GM21717 (cell line): ENCODE results near the gene KAT6B.
"Not testable (repeated sequence)": the region's sequence is repeated elsewhere in the genome, so short reads cannot be mapped to it uniquely, and the experiment has no call there.

Experiments used
- ATAC-seq: cut with Tn5 transposase; IDR thresholded peaks from one replicate; pipeline ENCODE4 v1.9.1; 2021; ENCODE audit warnings: mild to moderate bottlenecking, moderate library complexity; ENCODE audit not compliant: unreplicated experiment

KAT6B gene

GRCh38 chr10:74913377-74913979 lies 87.1 kb downstream of the KAT6B start:
- no peak for ATAC-seq

- ATAC-seq, result no peak
Observed at GRCh38 chr10:74916283-74916682, 89.9 kb downstream of the KAT6B start.

GRCh38 chr10:74917481-74918077 lies 91.2 kb downstream of the KAT6B start:
- no peak for ATAC-seq

- no peak for ATAC-seq
Observed at GRCh38 chr10:74919671-74920070, 93.3 kb downstream of the KAT6B start.

GRCh38 chr10:74921070-74921469 lies 94.7 kb downstream of the KAT6B start:
- ATAC-seq, result not testable (repeated sequence)

GRCh38 chr10:74921744-74922143 lies 95.3 kb downstream of the KAT6B start:
- ATAC-seq, result no peak

- ATAC-seq, result no peak
Observed at GRCh38 chr10:74922921-74923320, 96.5 kb downstream of the KAT6B start.

- no peak for ATAC-seq
Observed at GRCh38 chr10:74923556-74923955, 97.2 kb downstream of the KAT6B start.

- no peak for ATAC-seq
Observed at GRCh38 chr10:74924251-74924963, 98.0 kb downstream of the KAT6B start.

GRCh38 chr10:74925291-74925690 lies 98.9 kb downstream of the KAT6B start:
- no peak for ATAC-seq

GRCh38 chr10:74925708-74926107 lies 99.3 kb downstream of the KAT6B start:
- ATAC-seq, result no peak

- no peak for ATAC-seq
Observed at GRCh38 chr10:74926791-74927585, 100.6 kb downstream of the KAT6B start.

- ATAC-seq, result no peak
Observed at GRCh38 chr10:74927701-74928100, 101.3 kb downstream of the KAT6B start.

GRCh38 chr10:74928742-74929191 lies 102.4 kb downstream of the KAT6B start:
- ATAC-seq, result no peak

GRCh38 chr10:74929197-74929596 lies 102.8 kb downstream of the KAT6B start:
- ATAC-seq, result no peak

- ATAC-seq, result no peak
Observed at GRCh38 chr10:74930965-74931364, 104.6 kb downstream of the KAT6B start.

GRCh38 chr10:74932648-74933047 lies 106.2 kb downstream of the KAT6B start:
- ATAC-seq, result no peak

GRCh38 chr10:74934100-74934812 lies 107.9 kb downstream of the KAT6B start:
- ATAC-seq, result no peak

- ATAC-seq, result no peak
Observed at GRCh38 chr10:74936577-74937265, 110.3 kb downstream of the KAT6B start.

- no peak for ATAC-seq
Observed at GRCh38 chr10:74937266-74937856, 111.0 kb downstream of the KAT6B start.
